ENCODE data around the gene ASCL1.

- TF ChIP-seq CTCF (conservative IDR thresholded peaks at IDR 0.05; ENCODE audit: low read length) (no peak), EZH2phosphoT487 (IDR thresholded peaks at IDR 0.05; ENCODE audit: borderline replicate concordance, low read depth, low read length) (no peak)
Measured at GRCh38 chr12:102961466-102961855, 4.0 kb downstream of the ASCL1 start.

Data from OCI-LY7 (cell line).